DND-41 (cell line): ENCODE data around the gene EQTN.

ENCODE experiments used
- CTCF ChIP-seq: IDR thresholded peaks from 2 replicates; pipeline ENCODE4 v1.5.1; 2012; ENCODE audit warnings: borderline replicate concordance, low read length, moderate library complexity, mild to moderate bottlenecking; ENCODE audit not compliant: poor library complexity, severe bottlenecking; ENCODE audit errors: extremely low read depth
- EZH2 ChIP-seq: IDR thresholded peaks from 3 replicates; pipeline ENCODE4 v1.6.1; 2012; ENCODE audit warnings: borderline replicate concordance, low read depth, mild to moderate bottlenecking, moderate library complexity, low read length, inconsistent platforms; ENCODE audit not compliant: severe bottlenecking

DNA sequence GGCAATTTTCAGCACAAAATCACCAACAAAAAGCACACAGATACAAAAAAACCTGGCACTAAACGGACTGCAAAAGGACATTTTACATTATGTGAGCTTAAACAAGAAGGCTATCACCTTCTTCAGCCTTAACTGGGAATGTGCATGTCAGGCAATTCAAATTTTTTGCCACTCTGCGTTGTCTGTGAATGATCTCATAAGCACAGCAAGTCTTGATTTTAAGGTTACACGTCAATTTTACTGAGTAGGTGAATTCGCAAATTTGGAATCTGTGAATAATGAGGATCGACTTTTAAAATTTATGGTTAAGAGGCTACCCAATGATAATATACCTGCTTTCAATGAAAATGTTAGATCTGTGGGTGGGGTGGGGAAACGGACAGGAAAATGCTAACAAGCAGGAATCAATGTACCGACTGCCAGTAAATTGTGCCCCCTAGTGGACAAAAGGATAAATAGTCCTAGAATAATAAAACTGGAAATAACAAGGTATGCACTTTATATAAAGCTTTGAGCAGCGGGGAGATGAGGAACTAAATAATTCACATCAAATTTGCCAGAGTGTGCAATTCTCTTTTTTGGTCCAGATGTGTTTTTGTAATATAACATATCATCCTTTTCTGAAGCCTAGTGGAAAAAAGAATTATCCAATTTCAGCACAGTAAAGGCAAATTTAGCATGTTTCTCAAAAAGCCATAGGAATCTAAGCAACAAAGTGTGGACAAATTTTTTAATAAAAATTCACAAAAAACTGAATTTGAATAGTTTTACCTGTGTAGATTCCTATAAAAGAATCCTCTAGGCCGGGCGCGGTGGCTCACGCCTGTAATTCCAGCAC, 20.5 kb downstream of the EQTN start:
- TF ChIP-seq CTCF (peak; percentile 72), EZH2 (no peak)
